Amniotic stem cell (primary cell): ENCODE results near the gene AURKAIP1.
"Not testable (repeated sequence)": the region's sequence is repeated elsewhere in the genome, so short reads cannot be mapped to it uniquely, and the experiment has no call there.

ENCODE experiments used
- DNase-seq: peaks from one replicate; lab custom pipeline; 2025; lab: John Stamatoyannopoulos, UW

AURKAIP1 gene

DNA sequence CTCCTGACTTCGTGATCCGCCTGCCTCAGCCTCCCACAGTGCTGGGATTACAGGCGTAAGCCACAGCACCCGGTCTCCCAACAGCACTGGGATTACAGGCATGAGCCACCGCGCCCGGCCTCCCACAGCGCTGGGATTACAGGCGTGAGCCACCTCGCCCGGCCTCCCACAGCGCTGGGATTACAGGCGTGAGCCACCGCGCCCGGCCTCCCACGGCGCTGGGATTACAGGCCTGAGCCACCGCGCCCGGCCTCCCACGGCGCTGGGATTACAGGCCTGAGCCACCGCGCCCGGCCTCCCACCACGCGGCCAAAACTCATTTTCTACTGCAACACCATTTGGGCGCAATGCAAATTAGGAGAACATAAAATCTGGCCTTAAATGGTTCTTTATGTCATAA, 10.3 kb upstream of the AURKAIP1 start:
- not testable (repeated sequence) for DNase-seq

DNA sequence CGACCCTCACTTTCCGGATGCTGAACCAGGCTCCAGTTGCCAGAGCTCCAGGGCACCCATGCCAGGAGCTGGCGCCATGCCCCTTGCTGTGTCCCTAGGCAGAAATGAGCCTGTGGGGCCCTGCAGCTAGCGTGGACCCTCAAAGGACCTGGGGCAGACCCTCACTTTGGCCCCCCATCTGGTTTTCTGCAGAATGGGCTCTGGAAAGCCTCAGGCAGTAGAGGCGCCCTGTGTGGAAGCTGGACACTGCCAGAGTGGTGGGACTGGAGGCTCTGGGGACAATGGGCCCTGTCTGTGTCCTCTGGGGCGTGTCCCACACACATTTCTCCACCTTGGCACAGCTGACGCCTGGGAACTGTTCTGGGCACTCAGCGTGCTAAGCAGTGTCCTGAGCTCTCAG, 6.3 kb upstream of the AURKAIP1 start:
- DNase-seq, result no peak

- no peak for DNase-seq
Measured at GRCh38 chr1:1380860-1381259, 5.9 kb upstream of the AURKAIP1 start.

DNA sequence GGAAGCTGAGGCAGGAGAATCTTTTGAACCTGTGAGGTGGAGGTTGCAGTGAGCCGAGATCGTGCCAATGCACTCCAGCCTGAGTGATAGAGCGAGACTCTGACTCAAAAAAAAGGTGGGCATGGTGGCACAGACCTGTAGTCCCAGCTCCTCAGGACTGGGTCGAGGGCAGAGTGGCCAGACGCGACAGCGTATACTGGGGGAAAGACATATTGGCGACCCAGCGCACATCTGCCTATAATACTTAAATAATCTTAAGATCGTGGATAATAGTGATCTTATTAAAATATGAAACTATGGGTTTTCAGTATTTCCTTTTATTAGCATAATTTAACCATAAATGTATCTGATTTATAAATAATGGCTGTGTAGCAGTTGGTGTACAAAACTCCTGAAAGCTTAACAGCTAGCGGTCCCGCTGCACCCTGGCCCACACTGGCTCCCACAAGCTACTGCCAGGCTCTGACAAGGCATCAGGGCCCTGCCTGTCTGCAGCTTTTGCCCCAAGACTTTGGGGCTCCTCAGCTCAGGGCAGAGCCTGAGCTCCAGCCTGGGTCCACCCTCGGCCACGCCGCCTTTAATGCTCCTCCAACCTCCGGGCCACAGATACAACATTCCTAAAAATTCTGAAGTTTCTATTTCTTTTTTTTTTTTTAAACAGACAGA, 2.7 kb upstream of the AURKAIP1 start:
- no peak for DNase-seq

GRCh38 chr1:1376551-1377226, 1.7 kb upstream of the AURKAIP1 start:
- DNase-seq, result no peak

DNA sequence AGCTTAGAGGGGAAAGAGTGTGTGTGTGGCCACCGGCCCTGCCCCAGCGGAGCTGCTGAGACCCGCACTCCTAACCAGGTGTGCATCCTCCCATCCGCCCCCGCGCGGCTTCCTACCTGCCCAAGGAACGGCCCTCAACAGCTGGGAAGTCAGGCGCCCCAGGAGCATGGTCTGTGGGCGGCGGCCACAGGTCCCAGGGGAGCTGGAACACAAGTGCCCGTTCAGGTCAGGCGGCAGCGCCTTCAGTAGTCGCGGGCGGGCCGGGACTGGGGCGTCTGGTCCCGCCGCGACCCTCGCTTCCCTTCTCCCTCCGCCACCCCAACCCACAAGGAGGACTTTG, 448 bp downstream of the AURKAIP1 start:
- DNase-seq, result no peak

DNA sequence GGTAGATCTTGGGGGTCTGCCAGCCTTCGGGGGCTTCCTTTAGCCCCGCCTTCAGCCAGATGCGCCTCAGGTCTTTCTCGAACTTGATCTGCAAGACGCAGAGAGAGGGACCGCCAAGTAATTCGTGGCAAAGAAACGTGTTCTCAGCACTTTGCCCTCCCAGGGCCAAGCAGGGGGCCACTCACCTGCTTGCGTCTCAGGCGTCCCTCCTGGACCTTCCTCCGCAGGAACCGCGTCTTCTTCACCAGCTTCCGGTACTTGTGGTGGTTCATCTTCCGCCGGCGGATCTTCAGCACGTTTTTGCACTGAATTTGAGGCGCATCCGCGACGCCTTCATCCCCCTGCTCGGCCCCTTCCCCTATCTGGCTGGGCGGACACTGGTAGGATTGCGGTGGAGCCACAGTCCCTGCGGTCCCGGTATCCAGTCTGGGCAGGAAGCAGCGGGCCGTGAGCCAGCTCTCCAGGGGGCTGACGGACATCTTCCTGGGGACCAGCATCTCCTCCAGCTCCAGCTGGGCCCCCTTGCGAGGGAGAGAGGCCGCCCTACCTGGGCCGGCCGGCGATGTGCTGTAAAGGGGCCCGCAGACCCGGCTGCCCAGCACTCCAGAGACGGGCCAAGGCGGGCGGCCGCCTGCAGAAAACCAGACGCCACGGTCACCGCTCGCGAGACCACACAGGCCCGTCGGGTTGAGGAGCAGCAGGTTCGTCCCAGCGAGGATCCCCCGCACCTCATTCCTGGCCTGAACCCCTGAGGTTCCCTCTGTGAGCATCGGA, 1.0 kb downstream of the AURKAIP1 start:
- no peak for DNase-seq

GRCh38 chr1:1373051-1373814, 1.8 kb downstream of the AURKAIP1 start:
- DNase-seq, result no peak

- no peak for DNase-seq
Measured at GRCh38 chr1:1371746-1372711, 3.0 kb downstream of the AURKAIP1 start.

DNA sequence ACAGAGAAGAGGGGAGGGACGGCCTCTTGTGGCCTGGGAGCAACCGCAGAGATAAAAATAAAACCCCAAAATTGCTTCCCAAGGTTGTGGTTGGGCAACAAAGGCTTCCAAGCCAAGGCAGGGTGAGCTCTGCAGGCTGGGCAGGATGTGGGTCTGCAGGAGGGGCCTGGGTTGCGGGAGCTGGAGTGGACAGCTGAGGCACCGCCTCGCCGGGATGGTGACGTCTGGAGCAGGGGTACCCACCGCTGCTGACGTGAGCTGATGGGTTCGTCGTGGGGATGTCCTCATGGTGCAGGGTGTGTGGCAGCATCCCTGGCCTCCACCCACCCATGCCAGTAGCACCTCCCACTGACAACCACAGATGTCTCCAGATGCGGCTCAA, 3.7 kb downstream of the AURKAIP1 start:
- no peak for DNase-seq

- no peak for DNase-seq
Measured at GRCh38 chr1:1370771-1371300, 4.2 kb downstream of the AURKAIP1 start.

DNA sequence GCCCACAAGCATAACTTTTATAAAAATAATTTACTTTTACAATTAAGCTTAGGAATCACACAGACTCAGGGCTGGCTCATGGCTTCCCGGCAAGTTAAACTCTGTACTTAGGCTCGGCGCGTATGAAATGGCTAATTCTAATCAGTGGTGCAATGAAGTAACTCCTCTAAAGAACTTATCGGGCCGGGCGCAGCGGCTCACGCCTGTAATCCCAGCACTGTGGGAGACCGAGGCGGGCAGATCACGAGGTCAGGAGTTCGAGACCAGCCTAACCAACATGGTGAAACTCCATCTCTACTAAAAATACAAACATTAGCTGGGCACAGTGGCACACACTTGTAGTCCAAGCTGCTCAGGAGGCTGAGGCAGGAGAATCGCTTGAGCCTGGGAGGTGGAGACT, 4.9 kb downstream of the AURKAIP1 start:
- DNase-seq, result not testable (repeated sequence)

- no peak for DNase-seq
Measured at GRCh38 chr1:1367315-1367714, 7.7 kb downstream of the AURKAIP1 start.

- no peak for DNase-seq
Measured at GRCh38 chr1:1366699-1367066, 8.3 kb downstream of the AURKAIP1 start.

DNA sequence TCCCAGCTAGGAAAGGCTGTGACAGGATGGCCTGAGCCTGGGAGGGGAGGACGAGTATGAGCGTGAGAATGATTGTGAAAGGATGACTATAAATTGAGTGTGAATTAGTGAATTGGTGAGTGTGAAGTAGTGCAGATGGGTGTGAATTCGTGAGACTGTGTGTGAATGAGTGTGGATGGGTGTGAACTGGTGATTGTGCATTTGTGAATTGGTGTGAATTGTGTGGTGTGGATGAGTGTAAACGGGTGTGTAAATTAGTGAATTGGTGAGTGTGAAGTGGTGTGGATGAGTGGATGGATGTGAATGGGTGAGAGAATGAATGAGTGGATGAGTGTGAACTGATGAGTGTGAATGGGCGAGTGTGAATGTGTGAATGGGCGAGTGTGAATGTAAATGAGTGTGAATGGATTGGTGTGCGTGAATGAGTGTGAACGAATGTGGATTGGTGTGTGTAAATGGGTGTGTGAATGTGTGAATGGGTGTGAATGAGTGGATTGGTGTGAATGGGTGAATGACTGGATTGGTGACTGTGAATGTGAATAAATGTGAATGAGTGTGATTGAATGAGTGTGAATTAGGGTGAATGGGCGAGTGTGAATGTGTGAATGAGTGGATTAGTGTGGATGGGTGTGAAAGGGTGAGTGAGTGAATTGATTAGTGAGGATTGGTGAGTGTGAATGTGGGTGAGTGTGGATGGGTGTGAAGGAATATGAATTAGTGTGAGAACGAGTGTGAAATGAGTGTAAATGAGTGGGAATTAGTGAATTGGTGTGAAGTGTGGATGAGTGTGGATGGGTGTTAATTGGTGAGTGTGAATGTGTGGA, 8.9 kb downstream of the AURKAIP1 start:
- no peak for DNase-seq

DNA sequence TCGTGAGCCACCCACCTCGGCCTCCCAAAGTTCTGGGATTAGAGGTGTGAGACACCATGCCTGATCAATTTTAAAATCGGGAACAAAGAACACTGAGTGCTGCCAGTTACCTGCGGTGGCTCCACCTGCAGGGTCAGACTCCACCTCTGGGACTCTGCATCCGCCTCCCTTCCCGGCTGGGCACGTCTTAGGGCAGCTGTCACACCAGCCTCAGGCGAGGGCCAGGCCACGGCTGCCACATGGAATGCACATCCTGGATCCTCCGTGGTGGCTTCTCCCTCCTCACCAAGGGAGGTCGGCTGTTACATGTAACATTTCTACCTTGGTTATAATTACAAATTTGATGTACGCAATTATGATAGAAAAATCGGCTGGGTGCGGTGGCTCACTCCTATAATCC, 10.7 kb downstream of the AURKAIP1 start:
- no peak for DNase-seq

GRCh38 chr1:1361982-1362423, 13.0 kb downstream of the AURKAIP1 start:
- DNase-seq, result peak; percentile 61

DNA sequence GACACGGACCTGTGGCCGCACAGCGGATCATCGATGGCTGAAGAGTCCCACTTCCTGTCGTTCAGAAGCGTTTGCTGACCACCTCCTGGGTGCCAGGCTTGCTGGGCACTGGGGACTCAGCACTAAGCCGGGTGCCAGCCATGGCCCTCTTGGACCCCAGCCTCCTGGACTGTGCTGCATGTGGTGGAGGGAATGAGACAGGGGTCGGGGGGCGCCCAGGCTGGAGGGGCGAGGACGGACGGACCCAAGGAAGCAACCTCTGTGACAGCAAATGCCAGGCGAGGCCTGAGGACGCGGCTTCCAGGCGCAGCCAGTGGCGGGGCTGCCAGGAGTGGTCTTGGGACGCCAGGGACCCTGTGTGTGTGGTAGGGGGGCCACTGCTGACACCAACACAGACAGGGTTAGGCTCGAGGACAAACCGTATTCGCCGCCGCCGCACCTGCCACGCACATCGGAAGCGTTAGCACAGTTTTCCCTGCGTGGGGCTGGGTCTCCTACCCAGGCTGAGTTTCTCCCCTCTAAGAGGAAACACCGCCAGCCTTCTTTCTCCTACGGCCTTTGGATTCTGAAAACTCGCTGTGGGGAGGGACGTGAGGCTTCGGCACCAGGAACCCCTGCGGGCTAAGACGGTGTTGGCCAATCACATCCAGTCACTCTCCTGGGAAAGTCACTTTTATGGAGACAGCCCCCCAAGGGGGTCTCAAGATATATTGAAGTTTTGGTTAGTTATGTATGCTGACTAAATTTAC, 13.6 kb downstream of the AURKAIP1 start:
- DNase-seq, result no peak

- DNase-seq, result peak; percentile 87
Measured at GRCh38 chr1:1360506-1361169, 14.4 kb downstream of the AURKAIP1 start.
